Uterus (tissue), 2 donors: Measurements from ENCODE around the gene KRT72.

Experiments
- POLR2A ChIP-seq, 2 donors: fragments of 450-650 bp; IDR thresholded peaks; one replicate each; pipeline ENCODE4 v1.6.1; 2016; ENCODE audit warnings: antibody characterized with exemption in 2 of 2, mild to moderate bottlenecking in 1 of 2, moderate library complexity in 1 of 2
- TF ChIP-seq, protein P1 (sequence below), 4 experiments: fragments of 200-600 bp in 2 of 4; fragments of 450-650 bp in 2 of 4; sonication (generic) in 2 of 4; IDR thresholded peaks; one replicate each; pipeline ENCODE4 v1.5.1; 2016 to 2019; ENCODE audit warnings: antibody characterized with exemption in 4 of 4, mild to moderate bottlenecking in 2 of 4, moderate library complexity in 1 of 4

DNA sequence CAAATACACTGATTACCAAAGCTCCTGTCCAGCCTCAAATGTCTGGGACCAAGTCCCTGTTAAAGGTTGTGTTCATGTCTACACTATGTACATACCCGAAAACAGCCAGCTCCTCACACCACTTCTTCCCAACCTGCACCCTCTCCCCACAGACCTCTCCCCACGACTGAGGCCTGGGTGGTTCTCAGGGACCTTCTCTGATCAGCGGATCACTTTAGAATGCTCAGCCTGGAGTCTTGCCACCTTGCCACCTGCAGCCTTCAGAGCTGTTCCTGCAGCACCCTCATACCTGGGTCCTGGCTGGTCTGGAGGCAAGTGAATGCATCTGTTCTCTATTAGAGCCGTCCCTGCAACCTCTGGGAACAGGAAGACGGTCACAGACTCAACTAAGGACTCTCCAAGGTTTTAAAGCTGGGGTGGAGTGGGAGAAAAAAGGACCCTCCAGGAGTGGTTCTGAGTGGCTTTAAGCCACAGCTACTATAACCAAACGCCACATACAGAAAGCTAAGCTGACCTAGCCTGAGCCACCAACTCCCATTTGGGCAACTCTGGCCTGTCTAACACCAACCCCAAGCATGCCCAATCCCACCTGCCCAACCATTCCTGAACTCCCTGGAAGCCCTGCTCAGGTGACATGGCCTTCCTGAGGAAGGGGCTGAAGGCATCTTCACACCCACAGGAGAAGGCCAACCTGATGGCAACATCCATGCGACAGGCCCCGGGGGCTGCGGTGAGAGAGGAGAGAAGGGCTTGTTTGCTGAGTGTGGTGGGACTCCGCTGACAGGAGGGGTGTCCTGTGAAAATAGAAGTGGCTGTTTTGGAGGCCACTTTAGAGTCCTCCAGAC lies 42.2 kb upstream of the KRT72 start:
- TF ChIP-seq, protein P1, sequence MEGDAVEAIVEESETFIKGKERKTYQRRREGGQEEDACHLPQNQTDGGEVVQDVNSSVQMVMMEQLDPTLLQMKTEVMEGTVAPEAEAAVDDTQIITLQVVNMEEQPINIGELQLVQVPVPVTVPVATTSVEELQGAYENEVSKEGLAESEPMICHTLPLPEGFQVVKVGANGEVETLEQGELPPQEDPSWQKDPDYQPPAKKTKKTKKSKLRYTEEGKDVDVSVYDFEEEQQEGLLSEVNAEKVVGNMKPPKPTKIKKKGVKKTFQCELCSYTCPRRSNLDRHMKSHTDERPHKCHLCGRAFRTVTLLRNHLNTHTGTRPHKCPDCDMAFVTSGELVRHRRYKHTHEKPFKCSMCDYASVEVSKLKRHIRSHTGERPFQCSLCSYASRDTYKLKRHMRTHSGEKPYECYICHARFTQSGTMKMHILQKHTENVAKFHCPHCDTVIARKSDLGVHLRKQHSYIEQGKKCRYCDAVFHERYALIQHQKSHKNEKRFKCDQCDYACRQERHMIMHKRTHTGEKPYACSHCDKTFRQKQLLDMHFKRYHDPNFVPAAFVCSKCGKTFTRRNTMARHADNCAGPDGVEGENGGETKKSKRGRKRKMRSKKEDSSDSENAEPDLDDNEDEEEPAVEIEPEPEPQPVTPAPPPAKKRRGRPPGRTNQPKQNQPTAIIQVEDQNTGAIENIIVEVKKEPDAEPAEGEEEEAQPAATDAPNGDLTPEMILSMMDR (IDR thresholded peaks at IDR 0.05), result no peak
- TF ChIP-seq POLR2A (IDR thresholded peaks at IDR 0.05), result no peak
